Activated T-cell treated with anti-CD3 and anti-CD28 coated beads, Interleukin-2, amount 50 U/mL, for 1 hour (primary cell): Measurements from ENCODE around the gene IQGAP3.

ENCODE experiments used
- DNase-seq: peaks from one replicate; pipeline ENCODE4 v3.0.0-alpha.2; 2020

Gene IQGAP3

GRCh38 chr1:156477526-156478249 is 94.7 kb downstream of the IQGAP3 start:
- DNase-seq, result no peak

DNA sequence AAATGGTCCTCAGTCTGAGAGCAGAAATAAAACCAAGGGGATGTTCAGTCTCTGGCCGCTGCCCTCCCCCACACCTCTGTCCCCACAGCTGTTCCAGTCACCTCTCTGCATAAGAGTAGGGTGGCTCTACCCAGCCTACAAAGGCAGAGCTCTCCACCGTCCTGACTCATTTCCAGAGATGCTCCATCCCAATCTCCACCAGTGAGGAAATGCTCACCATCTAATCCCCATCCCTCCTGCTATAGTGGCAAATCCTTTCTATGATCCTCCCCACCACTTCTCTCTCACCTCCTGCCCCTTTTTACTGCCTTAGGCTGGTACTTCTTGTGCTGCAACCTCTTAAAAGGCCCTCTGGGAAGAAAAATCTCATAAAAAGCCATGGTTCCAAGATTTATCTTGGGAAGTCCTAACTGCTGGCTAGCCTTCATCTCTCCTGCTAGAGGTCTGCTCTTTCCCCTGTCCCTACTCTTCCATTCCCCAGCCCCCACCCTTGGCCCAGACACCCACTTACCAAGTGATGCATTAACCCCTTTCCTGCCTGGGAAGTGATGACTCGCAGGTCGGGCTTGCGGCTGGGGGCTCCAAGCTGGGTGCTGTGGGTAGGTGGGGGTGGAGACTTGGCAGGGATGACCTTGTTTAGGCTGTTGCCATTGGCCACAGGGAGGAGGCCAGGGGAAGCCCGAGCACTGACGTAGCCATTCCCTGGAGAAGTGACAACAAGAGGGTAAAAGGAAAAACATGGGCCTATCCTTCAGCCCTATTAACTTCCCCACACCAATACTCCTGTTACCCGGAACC is 95.7 kb downstream of the IQGAP3 start:
- DNase-seq, result no peak

DNA sequence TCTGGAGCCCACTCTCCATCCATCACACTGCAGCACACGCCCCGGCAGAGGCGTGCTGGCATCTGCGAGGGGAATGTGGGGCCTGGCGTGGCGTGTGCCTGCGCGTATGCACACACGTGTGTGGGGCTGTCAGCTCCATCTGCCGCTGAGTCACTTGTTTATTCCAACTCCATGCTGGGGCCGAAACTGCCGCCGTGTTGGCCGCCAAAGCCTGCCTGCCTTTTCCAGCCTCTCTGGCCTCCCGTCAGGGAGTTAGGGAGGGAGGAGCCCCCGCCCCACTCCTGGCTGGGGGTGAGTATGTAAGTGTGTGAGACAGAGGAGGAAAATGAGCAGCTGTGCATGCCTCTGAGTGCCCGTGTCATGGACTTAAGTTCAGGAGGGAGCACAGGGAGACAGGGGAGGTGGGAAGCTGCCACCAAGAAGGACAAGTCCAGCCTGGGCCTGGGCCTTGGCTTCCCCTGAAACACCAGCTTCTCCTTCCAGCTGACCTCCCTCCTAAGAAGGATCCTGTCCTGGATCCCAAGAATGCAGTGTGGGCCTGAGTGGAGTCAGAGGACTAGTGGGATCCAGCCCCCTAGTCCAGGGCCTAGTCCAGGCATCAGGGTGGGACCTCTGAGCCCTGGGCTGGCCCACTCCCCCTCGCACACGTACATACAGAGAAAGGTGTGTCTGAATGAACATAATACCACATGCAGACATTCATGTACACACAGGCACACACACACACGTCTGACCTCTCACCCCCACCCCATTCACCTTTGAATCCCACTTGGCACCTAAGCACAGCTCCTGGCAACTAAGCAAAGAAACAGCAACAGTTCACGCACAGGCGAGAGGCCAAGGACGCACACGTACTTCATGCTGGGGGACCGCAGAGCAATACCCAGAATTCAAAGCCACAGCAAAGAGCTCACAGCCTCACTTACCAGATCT is 96.5 kb downstream of the IQGAP3 start:
- no peak for DNase-seq
